ENCODE measurements around the gene MRPL21. TPM values are rescaled to one million over a fixed set of nuclear protein-coding genes. Genes with fewer than 3 reads are reported as not detected.

The MRPL21 gene
- total RNA-seq, 1 experiment from 2014 or later, result 82.3 TPM

GRCh38 chr11:68925611-68926010 lies 22.0 kb upstream of the MRPL21 start (continued):
- TF ChIP-seq E2F1 (CRISPR knock-in tag; IDR thresholded peaks at IDR 0.05), result no peak
- TF ChIP-seq RORB (CRISPR knock-in tag; IDR thresholded peaks at IDR 0.05), result no peak
- no peak for TF ChIP-seq HMGXB4 (CRISPR knock-in tag; IDR thresholded peaks at IDR 0.05)
- TF ChIP-seq MXD4 (CRISPR knock-in tag; IDR thresholded peaks at IDR 0.05; ENCODE audit: borderline replicate concordance), result no peak
- no peak for TF ChIP-seq ZBTB43 (CRISPR knock-in tag; IDR thresholded peaks at IDR 0.05)

- H3K27me3 Mint-ChIP-seq (ENCODE audit: low read depth), result no peaks in the 10 kb centered on the region
- no peaks in the 10 kb centered on the region for H3K4me1 Mint-ChIP-seq
- CTCF ChIA-PET, result no interaction called here
- H3K27ac Mint-ChIP-seq, result no peak overlapping the region
- peaks cover 79% of the 10 kb centered on the region for H3K36me3 Mint-ChIP-seq
- POLR2A ChIA-PET, result interaction anchor here (0.7 kb wide), 1 partner anchor 1262 kb away, joined by 4 read pairs; no protein-coding TSS in a partner anchor
- no peak overlapping the region for H3K4me3 Mint-ChIP-seq
- TF ChIP-seq PRRX2 (CRISPR knock-in tag; IDR thresholded peaks at IDR 0.05) (no peak), ARID4B (CRISPR knock-in tag; IDR thresholded peaks at IDR 0.05; ENCODE audit: borderline replicate concordance) (no peak), ESRRA (CRISPR knock-in tag; IDR thresholded peaks at IDR 0.05; ENCODE audit: borderline replicate concordance) (no peak), CDX4 (CRISPR knock-in tag; IDR thresholded peaks at IDR 0.05; ENCODE audit: borderline replicate concordance) (no peak), ZNF138 (CRISPR knock-in tag; conservative IDR thresholded peaks at IDR 0.05) (no peak), ZNF532 (CRISPR knock-in tag; IDR thresholded peaks at IDR 0.05; ENCODE audit: borderline replicate concordance) (no peak), TEAD4 (CRISPR knock-in tag; IDR thresholded peaks at IDR 0.05) (no peak)
- ATAC-seq, result no peak
- H3K9me3 Mint-ChIP-seq, result peaks cover 18% of the 10 kb centered on the region
- DNase-seq (ENCODE audit: low spot score), result no peak
Observed at GRCh38 chr11:68924073-68924925, 20.7 kb upstream of the MRPL21 start.
